Esophagus squamous epithelium (tissue), 4 donors: ENCODE data around the gene CST2.

Experiments
- CTCF ChIP-seq, 6 experiments: fragments of 450-650 bp in 4 of 6; fragments of 200-600 bp in 2 of 6; sonication (generic) in 2 of 6; IDR thresholded peaks; one replicate each; pipeline ENCODE4 v1.5.1; 2016 to 2019; ENCODE audit warnings: antibody characterized with exemption in 6 of 6, mild to moderate bottlenecking in 4 of 6, moderate library complexity in 4 of 6
- POLR2A ChIP-seq, 4 donors: fragments of 450-650 bp; IDR thresholded peaks; one replicate each; pipeline ENCODE4 v1.6.1; 2017; ENCODE audit warnings: antibody characterized with exemption in 4 of 4, mild to moderate bottlenecking in 4 of 4, moderate library complexity in 3 of 4

GRCh38 chr20:23794065-23794464 lies 32.5 kb downstream of the CST2 start:
- no peak for TF ChIP-seq CTCF (IDR thresholded peaks at IDR 0.05)
- no peak for TF ChIP-seq POLR2A (IDR thresholded peaks at IDR 0.05)
